IMR-90 (cell line): Measurements from ENCODE around the gene CSNK1G2. TPM values are rescaled to one million over a fixed set of nuclear protein-coding genes. Genes with fewer than 3 reads are reported as not detected.

Source experiments
- ATAC-seq: fragments of 200-7000 bp; cut with Tn5 transposase; 2 replicates; pipeline ENCODE4 v1.9.1; 2020; ENCODE audit warnings: low read depth, mild to moderate bottlenecking, moderate library complexity
- BruUV-seq: library from RNA; stranded (reverse); fragments of 400-500 nt; replicated peaks from 2 replicates; lab custom pipeline; 2021; lab: Mats Ljungman, UMichigan
- CTCF ChIA-PET: fragments of 300-600 bp; formaldehyde crosslinking; extraction: SDS; loops from one replicate; lab custom pipeline; 2021; ENCODE audit warnings: antibody characterized with exemption; lab: Yijun Ruan, JAX
- POLR2A ChIA-PET: fragments of 300-600 bp; sonication (Branson Sonifier 250); formaldehyde crosslinking; loops from one replicate; lab custom pipeline; 2022; ENCODE audit warnings: antibody characterized with exemption; ENCODE audit not compliant: unreplicated experiment; lab: Charles Lee
- DNase-seq: peaks from one replicate; pipeline ENCODE4 v3.0.0; 2013
- H2AFZ ChIP-seq: replicated peaks from 2 replicates; pipeline ENCODE3; 2013; ENCODE audit warnings: low read length, mild to moderate bottlenecking; ENCODE audit not compliant: poor library complexity
- H2AK5ac ChIP-seq: 2 replicates; pipeline ENCODE4 v1.6.1; 2013; ENCODE audit warnings: low read depth, low read length, inconsistent platforms
- H2AK9ac ChIP-seq: replicated peaks from 2 replicates; pipeline ENCODE3; 2013; ENCODE audit warnings: mild to moderate bottlenecking, low read depth, low read length, moderate library complexity; ENCODE audit not compliant: poor library complexity
- H2BK120ac ChIP-seq: 2 replicates; pipeline ENCODE4 v1.6.1; 2013; ENCODE audit warnings: low read depth, low read length, inconsistent platforms
- H2BK15ac ChIP-seq: 3 replicates; pipeline ENCODE4 v1.6.1; 2013; ENCODE audit warnings: low read depth, low read length, inconsistent platforms
- H2BK20ac ChIP-seq: 2 replicates; pipeline ENCODE4 v1.6.1; 2013; ENCODE audit warnings: low read depth, mild to moderate bottlenecking, inconsistent platforms, low read length, moderate library complexity
- H2BK5ac ChIP-seq: 2 replicates; pipeline ENCODE4 v1.6.1; 2013; ENCODE audit warnings: mild to moderate bottlenecking, low read depth, low read length, inconsistent platforms; ENCODE audit not compliant: poor library complexity, severe bottlenecking
- H3K14ac ChIP-seq: replicated peaks from 2 replicates; pipeline ENCODE4 v1.6.1; 2013; ENCODE audit warnings: low read depth, low read length, inconsistent platforms
- H3K18ac ChIP-seq: 2 replicates; pipeline ENCODE4 v1.6.1; 2013; ENCODE audit warnings: low read depth, low read length, control low read depth
- H3K23ac ChIP-seq: 2 replicates; pipeline ENCODE4 v1.6.1; 2013; ENCODE audit warnings: low read depth, low read length, inconsistent platforms
- H3K27ac ChIP-seq: 2 replicates; pipeline ENCODE4 v1.5.1; 2013; ENCODE audit warnings: mild to moderate bottlenecking, control low read depth, low read length; ENCODE audit not compliant: insufficient read depth
- H3K27me3 ChIP-seq: 2 replicates; pipeline ENCODE4 v1.6.1; 2013; ENCODE audit warnings: low read length; ENCODE audit not compliant: control insufficient read depth, insufficient read depth
- H3K36me3 ChIP-seq: 2 replicates; pipeline ENCODE4 v1.6.1; 2013; ENCODE audit warnings: low read length, mixed read lengths; ENCODE audit not compliant: control insufficient read depth, insufficient read depth
- H3K4ac ChIP-seq: 2 replicates; pipeline ENCODE4 v1.6.1; 2013; ENCODE audit warnings: low read depth, low read length, inconsistent platforms
- H3K4me1 ChIP-seq: 2 replicates; pipeline ENCODE4 v1.6.1; 2013; ENCODE audit warnings: low read length, mixed read lengths; ENCODE audit not compliant: control insufficient read depth, insufficient read depth
- H3K4me2 ChIP-seq: 2 replicates; pipeline ENCODE4 v1.6.1; 2013; ENCODE audit warnings: low read depth, mild to moderate bottlenecking, control low read depth, low read length, moderate library complexity
- H3K4me3 ChIP-seq: 2 replicates; pipeline ENCODE4 v1.5.1; 2013; ENCODE audit warnings: low read depth, mild to moderate bottlenecking, control low read depth, low read length, moderate library complexity; ENCODE audit not compliant: insufficient read depth
- H3K56ac ChIP-seq: 2 replicates; pipeline ENCODE4 v1.6.1; 2013; ENCODE audit warnings: low read length, inconsistent platforms; ENCODE audit not compliant: insufficient read depth; ENCODE audit errors: extremely low read depth
- H3K79me1 ChIP-seq, 2 experiments: 2 replicates each; pipeline ENCODE4 v1.6.1; 2013; ENCODE audit warnings: low read length in 2 of 2, inconsistent platforms in 1 of 2, low read depth in 1 of 2
- H3K9ac ChIP-seq: 2 replicates; pipeline ENCODE4 v1.6.1; 2013; ENCODE audit warnings: low read depth, low read length, control low read depth
- H3K9me1 ChIP-seq: 2 replicates; pipeline ENCODE4 v1.6.1; 2013; ENCODE audit warnings: low read length, inconsistent platforms; ENCODE audit not compliant: insufficient read depth
- H3K9me3 ChIP-seq: 2 replicates; pipeline ENCODE4 v1.6.1; 2013; ENCODE audit warnings: low read length; ENCODE audit not compliant: control insufficient read depth, insufficient read depth
- H4K20me1 ChIP-seq: 2 replicates; pipeline ENCODE4 v1.6.1; 2013; ENCODE audit warnings: low read length, inconsistent platforms; ENCODE audit not compliant: insufficient read depth
- H4K5ac ChIP-seq: 2 replicates; pipeline ENCODE4 v1.6.1; 2013; ENCODE audit warnings: mild to moderate bottlenecking, low read depth, low read length, control low read depth
- H4K8ac ChIP-seq, 2 experiments: 2 replicates each; pipeline ENCODE4 v1.6.1; 2013; ENCODE audit warnings: low read depth in 2 of 2, low read length in 2 of 2, control low read depth in 1 of 2, inconsistent platforms in 1 of 2
- H4K91ac ChIP-seq: 2 replicates; pipeline ENCODE4 v1.6.1; 2013; ENCODE audit warnings: low read depth, low read length, inconsistent platforms; ENCODE audit not compliant: insufficient read depth
- CEBPB ChIP-seq: IDR thresholded peaks from 2 replicates; pipeline ENCODE4 v1.6.1; 2012; ENCODE audit warnings: low read depth, low read length, improper control_type of control experiment
- CHD1 ChIP-seq: IDR thresholded peaks from 2 replicates; pipeline ENCODE4 v1.6.1; 2012; ENCODE audit warnings: low read depth, low read length, improper control_type of control experiment
- FOS ChIP-seq: fragments of 150-350 bp; IDR thresholded peaks from 2 replicates; pipeline ENCODE4 v1.6.1; 2016; ENCODE audit warnings: low read depth, low read length
- MAFK ChIP-seq: IDR thresholded peaks from 2 replicates; pipeline ENCODE4 v1.6.1; 2012; ENCODE audit warnings: low read depth, low read length, improper control_type of control experiment
- MAZ ChIP-seq: IDR thresholded peaks from 2 replicates; pipeline ENCODE4 v1.6.1; 2012; ENCODE audit warnings: low read depth, mild to moderate bottlenecking, low read length, improper control_type of control experiment, moderate library complexity, borderline replicate concordance
- MXI1 ChIP-seq: IDR thresholded peaks from 2 replicates; pipeline ENCODE4 v1.6.1; 2012; ENCODE audit warnings: low read depth, mild to moderate bottlenecking, low read length, moderate library complexity, borderline replicate concordance
- NFE2L2 ChIP-seq: fragments of 150-350 bp; IDR thresholded peaks from 2 replicates; pipeline ENCODE4 v1.6.1; 2016; ENCODE audit warnings: low read depth, mild to moderate bottlenecking, low read length
- POLR2A ChIP-seq: IDR thresholded peaks from 2 replicates; pipeline ENCODE4 v1.6.1; 2012; ENCODE audit warnings: mild to moderate bottlenecking, low read depth, low read length
- RAD21 ChIP-seq: IDR thresholded peaks from 2 replicates; pipeline ENCODE4 v1.6.1; 2012; ENCODE audit warnings: low read length, improper control_type of control experiment
- RCOR1 ChIP-seq: IDR thresholded peaks from 2 replicates; pipeline ENCODE4 v1.6.1; 2012; ENCODE audit warnings: mild to moderate bottlenecking, low read length, improper control_type of control experiment; ENCODE audit not compliant: insufficient replicate concordance
- RFX5 ChIP-seq: IDR thresholded peaks from 2 replicates; pipeline ENCODE4 v1.8.0; 2012; ENCODE audit warnings: low read depth, mild to moderate bottlenecking, low read length, moderate library complexity
- WGBS, 2 experiments: methylation state at CpG; one replicate each; pipeline versions ENCODE4 v1.1.5 to v1.1.7; 2013; ENCODE audit warnings: missing lambda C conversion rate in 2 of 2; ENCODE audit not compliant: insufficient read length in 1 of 2; ENCODE audit errors: extremely low coverage in 2 of 2; 5-methylcytosine and 5-hydroxymethylcytosine counted together
- dilution Hi-C: fragments of 300-500 bp; cut with HindIII; formaldehyde crosslinking; loops from one replicate; pipeline ENCODE4 v1.14.3; 2018; ENCODE audit warnings: low sequenced_read_pairs; ENCODE audit not compliant: unreplicated experiment
- in situ Hi-C: fragments of 300-500 bp; cut with MboI; formaldehyde crosslinking; loops from 3 replicates; pipeline ENCODE4 v1.14.3; 2019; ENCODE audit warnings: low sequenced_read_pairs, inconsistent platforms, mixed read lengths
- intact Hi-C: fragments of 100-400 bp; cut with micrococcal nuclease; formaldehyde crosslinking; loops from 2 replicates; pipeline ENCODE4 v1.10.0; 2022
- polyA plus RNA-seq, 3 experiments: library from polyadenylated mRNA; depleted of rRNA; stranded (reverse); fragments of >200 nt; gene quantifications; 2 replicates each; pipeline ENCODE4 v1.2.3, GENCODE V29; 2012; ENCODE audit warnings: low replicate concordance in 1 of 3
- total RNA-seq: library from RNA; depleted of rRNA; stranded (reverse); fragments of >200 nt; gene quantifications from 2 replicates; pipeline ENCODE4 v1.2.3, GENCODE V29; 2012
- TF ChIP-seq, protein P1 (sequence below): fragments of 150-350 bp; IDR thresholded peaks from 2 replicates; pipeline ENCODE4 v1.6.1; 2017; ENCODE audit warnings: mild to moderate bottlenecking, antibody characterized with exemption, low read length, low read depth
- TF ChIP-seq, protein P2 (sequence below): conservative IDR thresholded peaks from 2 replicates; pipeline ENCODE4 v1.5.1; 2012; ENCODE audit warnings: mild to moderate bottlenecking, low read depth, low read length, improper control_type of control experiment
- TF ChIP-seq, protein P3 (sequence below): fragments of 150-350 bp; IDR thresholded peaks from 2 replicates; pipeline ENCODE4 v1.6.1; 2016; ENCODE audit warnings: low read depth, mild to moderate bottlenecking, low read length, moderate library complexity, borderline replicate concordance

CSNK1G2 gene
- total and polyA plus RNA-seq, 2 of the 4 experiments (the other 2 are of a cell fraction) = 38.0 to 96.3 TPM

DNA sequence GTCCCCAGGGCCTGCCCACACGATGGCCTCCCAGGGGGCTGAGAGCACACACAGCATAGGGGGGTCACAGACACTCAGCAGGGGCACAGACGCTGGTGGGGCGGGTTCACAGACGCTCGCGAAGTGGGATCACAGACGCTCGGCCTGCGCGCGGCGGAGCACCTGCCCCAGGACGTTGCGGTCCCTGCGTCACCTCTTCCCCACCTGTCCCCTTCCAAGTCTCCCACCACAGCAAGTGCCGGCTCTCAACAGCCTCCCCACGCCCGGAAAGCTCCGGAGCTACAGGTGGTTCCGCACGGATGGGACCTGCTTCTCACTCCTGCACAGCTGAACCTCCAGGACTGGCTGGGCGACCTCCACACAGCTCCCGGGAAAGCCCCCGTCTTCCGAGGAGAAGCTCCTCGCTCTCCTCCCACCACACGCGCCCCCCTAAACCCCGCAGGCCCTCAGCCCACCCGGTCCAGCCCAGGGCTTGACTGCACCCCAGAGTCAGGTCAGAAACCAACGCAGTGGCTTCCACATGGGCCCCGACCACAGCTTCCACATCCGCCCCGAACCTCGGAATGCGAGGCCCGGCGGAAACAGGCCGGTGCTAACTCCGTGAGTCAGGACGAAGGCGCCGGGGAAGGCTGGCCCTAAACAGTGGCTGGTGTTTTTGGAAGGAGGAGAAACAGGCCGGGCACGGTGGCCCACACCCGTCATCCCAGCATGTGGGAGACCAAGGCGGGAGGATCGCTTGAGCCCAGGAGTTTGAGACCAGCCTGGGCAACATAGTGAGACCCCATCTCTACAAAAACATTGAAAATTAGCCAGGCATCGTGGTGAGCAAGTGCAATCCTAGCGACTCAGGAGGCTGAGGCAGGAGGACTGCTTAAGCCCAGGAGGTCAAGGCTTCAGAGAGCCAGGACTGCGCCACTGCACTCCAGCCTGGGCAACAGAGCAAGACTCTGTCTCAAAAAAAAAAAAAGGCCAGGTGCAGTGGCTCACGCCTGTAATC is 58.0 kb downstream of the CSNK1G2 start:
- H3K9me1 ChIP-seq = no peaks in the 10 kb centered on the region; the same call in 1 of the 2 replicates
- H4K91ac ChIP-seq = no peak overlapping the region
- H4K20me1 ChIP-seq = peaks cover 10% of the 10 kb centered on the region
- H2BK20ac ChIP-seq = no peak overlapping the region
- in situ Hi-C loops = no loop called here
- H3K36me3 ChIP-seq = peaks cover 42% of the 10 kb centered on the region
- no peak overlapping the region for H3K18ac ChIP-seq
- no peak overlapping the region for H2BK5ac ChIP-seq
- ChIA-PET POLR2A (no interaction called here), CTCF (no interaction called here)
- ATAC-seq = no peak
- H3K79me1 ChIP-seq = peaks cover 9 to 34% of the 10 kb centered on the region in 2 experiments; a peak in 3 of 4 replicates
- H3K4me2 ChIP-seq = no peak overlapping the region
- no peak overlapping the region for H2AK9ac ChIP-seq
- no peaks in the 10 kb centered on the region for H3K27me3 ChIP-seq
- BruUV-seq = no TSS peak
- H3K4me1 ChIP-seq = no peaks in the 10 kb centered on the region
- no peak overlapping the region for H2BK15ac ChIP-seq
- H2BK120ac ChIP-seq = no peak overlapping the region
- no peak overlapping the region for H3K4me3 ChIP-seq
- no peak overlapping the region for H3K14ac ChIP-seq
- no peak overlapping the region for H3K27ac ChIP-seq
- H3K56ac ChIP-seq = no peak overlapping the region
- no peaks in the 10 kb centered on the region for H3K9me3 ChIP-seq
- H4K8ac ChIP-seq = no peak overlapping the region
- 94% methylated on average over 28 of the region's 52 CpGs; no CpG with 5 or more reads in 1 of the 2 experiments for WGBS, 2 experiments
- dilution Hi-C loops = no loop called here
- intact Hi-C loops = no loop called here
- no peak overlapping the region for H3K9ac ChIP-seq
- H2AK5ac ChIP-seq = no peak overlapping the region
- no peak overlapping the region for H2AFZ ChIP-seq
- no peak for DNase-seq
- H4K5ac ChIP-seq = no peak overlapping the region
- no peak overlapping the region for H3K23ac ChIP-seq
- no peak overlapping the region for H3K4ac ChIP-seq
- TF ChIP-seq FOS = no peak
- TF ChIP-seq RFX5 = no peak
- TF ChIP-seq, protein P1, sequence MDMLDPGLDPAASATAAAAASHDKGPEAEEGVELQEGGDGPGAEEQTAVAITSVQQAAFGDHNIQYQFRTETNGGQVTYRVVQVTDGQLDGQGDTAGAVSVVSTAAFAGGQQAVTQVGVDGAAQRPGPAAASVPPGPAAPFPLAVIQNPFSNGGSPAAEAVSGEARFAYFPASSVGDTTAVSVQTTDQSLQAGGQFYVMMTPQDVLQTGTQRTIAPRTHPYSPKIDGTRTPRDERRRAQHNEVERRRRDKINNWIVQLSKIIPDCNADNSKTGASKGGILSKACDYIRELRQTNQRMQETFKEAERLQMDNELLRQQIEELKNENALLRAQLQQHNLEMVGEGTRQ = no peak
- TF ChIP-seq MAZ = no peak
- no peak for TF ChIP-seq RCOR1
- TF ChIP-seq NFE2L2 = no peak
- TF ChIP-seq RAD21 = no peak
- TF ChIP-seq, protein P2, sequence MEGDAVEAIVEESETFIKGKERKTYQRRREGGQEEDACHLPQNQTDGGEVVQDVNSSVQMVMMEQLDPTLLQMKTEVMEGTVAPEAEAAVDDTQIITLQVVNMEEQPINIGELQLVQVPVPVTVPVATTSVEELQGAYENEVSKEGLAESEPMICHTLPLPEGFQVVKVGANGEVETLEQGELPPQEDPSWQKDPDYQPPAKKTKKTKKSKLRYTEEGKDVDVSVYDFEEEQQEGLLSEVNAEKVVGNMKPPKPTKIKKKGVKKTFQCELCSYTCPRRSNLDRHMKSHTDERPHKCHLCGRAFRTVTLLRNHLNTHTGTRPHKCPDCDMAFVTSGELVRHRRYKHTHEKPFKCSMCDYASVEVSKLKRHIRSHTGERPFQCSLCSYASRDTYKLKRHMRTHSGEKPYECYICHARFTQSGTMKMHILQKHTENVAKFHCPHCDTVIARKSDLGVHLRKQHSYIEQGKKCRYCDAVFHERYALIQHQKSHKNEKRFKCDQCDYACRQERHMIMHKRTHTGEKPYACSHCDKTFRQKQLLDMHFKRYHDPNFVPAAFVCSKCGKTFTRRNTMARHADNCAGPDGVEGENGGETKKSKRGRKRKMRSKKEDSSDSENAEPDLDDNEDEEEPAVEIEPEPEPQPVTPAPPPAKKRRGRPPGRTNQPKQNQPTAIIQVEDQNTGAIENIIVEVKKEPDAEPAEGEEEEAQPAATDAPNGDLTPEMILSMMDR = no peak
- no peak for TF ChIP-seq CEBPB
- no peak for TF ChIP-seq CHD1
- TF ChIP-seq, protein P3, sequence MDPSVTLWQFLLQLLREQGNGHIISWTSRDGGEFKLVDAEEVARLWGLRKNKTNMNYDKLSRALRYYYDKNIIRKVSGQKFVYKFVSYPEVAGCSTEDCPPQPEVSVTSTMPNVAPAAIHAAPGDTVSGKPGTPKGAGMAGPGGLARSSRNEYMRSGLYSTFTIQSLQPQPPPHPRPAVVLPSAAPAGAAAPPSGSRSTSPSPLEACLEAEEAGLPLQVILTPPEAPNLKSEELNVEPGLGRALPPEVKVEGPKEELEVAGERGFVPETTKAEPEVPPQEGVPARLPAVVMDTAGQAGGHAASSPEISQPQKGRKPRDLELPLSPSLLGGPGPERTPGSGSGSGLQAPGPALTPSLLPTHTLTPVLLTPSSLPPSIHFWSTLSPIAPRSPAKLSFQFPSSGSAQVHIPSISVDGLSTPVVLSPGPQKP = no peak
- no peak for TF ChIP-seq MXI1
- no peak for TF ChIP-seq MAFK
- TF ChIP-seq POLR2A = no peak
